Measurements from ENCODE around the gene PWWP3B. TPM values are rescaled to one million over a fixed set of nuclear protein-coding genes. Genes with fewer than 3 reads are reported as not detected.
"Not testable (repeated sequence)": the region's sequence is repeated elsewhere in the genome, so short reads cannot be mapped to it uniquely, and the experiment has no call there.

Gene PWWP3B
- total RNA-seq (2014; rRNA removed; shearing (Covaris generic)), result 1.3 and 1.8 TPM in 2 replicates

DNA sequence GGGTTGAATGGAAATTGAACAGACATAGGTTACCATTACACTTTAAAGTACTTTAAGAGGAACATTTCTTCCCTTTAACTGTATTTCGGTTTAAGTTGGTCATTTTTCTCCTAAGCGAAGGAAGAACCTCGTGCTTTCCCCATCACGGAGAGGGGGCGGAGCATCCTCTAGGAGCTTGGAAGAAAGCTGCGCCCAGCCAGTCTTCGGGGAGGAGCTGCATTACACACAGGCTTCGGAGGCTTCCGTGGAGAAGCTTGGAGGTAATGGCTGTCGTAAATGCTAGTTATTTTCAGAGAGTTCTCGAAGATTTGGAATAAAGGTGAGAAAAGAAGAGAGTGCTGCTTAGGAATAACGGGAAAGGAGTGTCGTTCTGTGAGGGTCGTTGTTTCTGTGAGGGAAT, at the start of gene PWWP3B:
TSS of gene PWWP3B (plus strand) at position 199 of the 400 bp plus-strand sequence. CDS start 37,128 bp downstream, outside the sequence.
- DNase-seq (ENCODE audit: low read depth), result peak; percentile 59

DNA sequence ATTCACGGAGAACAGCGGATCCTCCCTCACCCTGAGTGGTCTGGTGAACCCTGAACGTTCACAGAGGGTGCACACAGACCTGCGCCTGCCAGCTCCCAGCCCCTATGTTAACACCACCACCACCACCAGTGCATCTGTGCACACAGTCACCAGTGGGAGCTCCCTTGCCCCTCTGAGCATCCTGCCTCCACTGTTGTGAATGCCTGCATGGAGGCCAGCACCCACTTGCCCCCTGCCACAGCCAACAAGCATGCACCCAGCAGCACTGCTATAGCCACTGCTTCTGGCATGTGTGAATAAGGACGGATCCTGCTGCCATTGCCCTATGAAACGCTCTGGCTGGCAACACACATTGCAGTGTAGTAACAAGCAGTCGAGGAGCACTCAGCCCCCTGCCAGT, 29.1 kb upstream of the PWWP3B start:
- DNase-seq (ENCODE audit: low read depth), result no peak

- no peak for DNase-seq (ENCODE audit: low read depth)
Observed at GRCh38 chrX:106144755-106145639, 23.1 kb upstream of the PWWP3B start.

- DNase-seq (ENCODE audit: low read depth), result no peak
Observed at GRCh38 chrX:106150701-106151100, 17.4 kb upstream of the PWWP3B start.

- no peak for DNase-seq (ENCODE audit: low read depth)
Observed at GRCh38 chrX:106159861-106160282, 8.2 kb upstream of the PWWP3B start.

- peak; percentile 3 for DNase-seq (ENCODE audit: low read depth)
Observed at GRCh38 chrX:106170318-106170717, 2.2 kb downstream of the PWWP3B start.

DNA sequence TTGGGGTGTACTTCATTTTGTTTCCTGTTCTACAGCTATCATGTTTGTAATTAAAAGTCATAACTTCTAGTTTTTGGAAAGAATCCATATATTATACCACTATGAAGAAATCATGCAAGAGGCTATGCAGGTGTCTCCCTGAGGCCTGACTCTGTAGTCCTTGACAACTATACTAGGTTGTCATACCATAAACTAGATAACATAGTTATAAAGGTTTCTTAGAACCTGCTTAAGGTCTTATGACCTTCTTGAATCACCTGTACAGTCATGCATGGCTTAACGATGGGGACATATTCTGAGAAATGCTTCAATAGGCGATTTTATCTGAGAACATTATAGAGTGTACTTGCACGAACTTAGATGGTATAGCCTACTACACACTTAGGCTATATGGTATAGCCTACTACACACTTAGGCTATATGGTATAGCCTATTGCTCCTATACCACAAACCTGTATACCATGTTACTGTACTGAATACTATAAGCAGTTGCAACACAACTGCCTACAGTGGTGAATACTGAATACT, 3.3 kb downstream of the PWWP3B start:
- DNase-seq (ENCODE audit: low read depth), result no peak

GRCh38 chrX:106177106-106177981, 9.2 kb downstream of the PWWP3B start:
- peak; percentile 71 for DNase-seq (ENCODE audit: low read depth)

GRCh38 chrX:106177982-106178321, 9.8 kb downstream of the PWWP3B start:
- DNase-seq (ENCODE audit: low read depth), result no peak

- DNase-seq (ENCODE audit: low read depth), result no peak
Observed at GRCh38 chrX:106178826-106179225, 10.7 kb downstream of the PWWP3B start.

- not testable (repeated sequence) for DNase-seq (ENCODE audit: low read depth)
Observed at GRCh38 chrX:106183685-106184084, 15.6 kb downstream of the PWWP3B start.

GRCh38 chrX:106201502-106202178, 33.5 kb downstream of the PWWP3B start:
- DNase-seq (ENCODE audit: low read depth), result no peak

- DNase-seq (ENCODE audit: low read depth), result no peak
Observed at GRCh38 chrX:106203315-106203714, 35.2 kb downstream of the PWWP3B start.

DNA sequence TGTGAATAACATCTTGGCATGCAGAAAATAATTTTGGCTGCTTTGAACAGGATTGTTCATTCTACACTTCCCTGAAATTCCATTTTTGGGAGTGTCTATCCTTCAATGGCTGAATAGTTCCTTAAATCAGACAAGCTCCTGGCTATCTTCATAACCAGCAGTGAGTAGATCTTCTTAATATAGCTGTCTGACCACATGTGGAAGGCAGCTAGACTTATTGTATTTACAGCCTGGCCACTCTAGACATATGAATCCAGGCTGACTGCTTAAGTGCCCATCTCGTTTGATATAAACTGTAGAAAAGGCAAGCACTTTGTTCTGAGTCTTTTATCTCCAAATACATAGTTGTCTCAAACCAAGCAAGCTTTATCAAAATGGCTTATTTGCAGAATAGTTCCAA, 40.0 kb downstream of the PWWP3B start:
- DNase-seq (ENCODE audit: low read depth), result no peak

Other genes with a start within 250 kb of the PWWP3B start
- gene SERPINA7, start 129.6 kb upstream of the PWWP3B start, total RNA-seq (2014; rRNA removed; shearing (Covaris generic)), result 0.06 TPM in 1 of 2 replicates, not detected in the other

Data from Daoy (cell line).